GM19452 (cell line): ENCODE measurements around the gene SLC45A2.
"Not testable (repeated sequence)": the region's sequence is repeated elsewhere in the genome, so short reads cannot be mapped to it uniquely, and the experiment has no call there.

Source experiments
- ATAC-seq: cut with Tn5 transposase; IDR thresholded peaks from one replicate; pipeline ENCODE4 v1.9.1; 2021; ENCODE audit not compliant: unreplicated experiment

Gene SLC45A2

DNA sequence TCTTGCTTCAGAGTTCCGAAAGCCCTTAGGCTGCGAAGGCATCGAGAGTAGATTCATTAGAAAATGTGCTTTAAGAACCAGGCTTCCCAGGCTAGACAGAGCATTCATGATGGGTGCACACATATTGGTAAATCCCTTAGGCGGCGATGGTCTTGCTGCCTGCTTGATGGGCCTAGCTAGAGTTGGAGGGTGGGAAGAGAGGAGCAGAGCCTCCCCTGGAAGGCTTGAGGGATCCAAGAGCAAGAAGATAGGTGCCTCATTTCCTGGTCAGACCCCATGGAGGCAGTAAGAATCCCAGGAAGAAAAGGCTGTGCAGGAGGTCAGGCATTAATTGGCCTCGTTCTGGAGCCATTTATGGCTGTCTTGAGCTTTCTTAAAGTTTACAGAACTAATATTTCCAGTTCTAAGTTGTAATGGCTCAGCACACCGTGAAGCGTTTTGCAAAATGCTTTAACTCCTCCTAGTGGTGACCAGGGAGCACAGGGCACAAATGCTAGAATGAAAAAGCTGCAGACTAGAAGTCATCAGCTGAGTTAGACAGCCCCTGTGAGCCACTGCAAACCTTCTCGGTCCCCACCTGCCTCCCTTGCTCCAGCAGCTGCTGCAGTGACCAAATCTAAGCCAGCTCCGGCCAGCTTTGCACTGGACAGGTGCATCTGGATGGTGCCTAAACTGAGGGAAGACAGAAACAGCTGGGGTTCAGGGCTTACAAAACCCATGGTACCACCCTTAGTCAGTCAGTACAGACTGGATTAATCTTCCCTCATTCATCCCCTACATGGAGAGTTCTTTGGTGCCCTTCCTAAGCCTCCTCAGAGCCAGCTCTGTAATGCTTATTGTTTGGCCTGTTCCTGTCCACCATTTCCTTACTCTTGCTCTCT lies 14.7 kb downstream of the SLC45A2 start:
- peak; percentile 58 for ATAC-seq

DNA sequence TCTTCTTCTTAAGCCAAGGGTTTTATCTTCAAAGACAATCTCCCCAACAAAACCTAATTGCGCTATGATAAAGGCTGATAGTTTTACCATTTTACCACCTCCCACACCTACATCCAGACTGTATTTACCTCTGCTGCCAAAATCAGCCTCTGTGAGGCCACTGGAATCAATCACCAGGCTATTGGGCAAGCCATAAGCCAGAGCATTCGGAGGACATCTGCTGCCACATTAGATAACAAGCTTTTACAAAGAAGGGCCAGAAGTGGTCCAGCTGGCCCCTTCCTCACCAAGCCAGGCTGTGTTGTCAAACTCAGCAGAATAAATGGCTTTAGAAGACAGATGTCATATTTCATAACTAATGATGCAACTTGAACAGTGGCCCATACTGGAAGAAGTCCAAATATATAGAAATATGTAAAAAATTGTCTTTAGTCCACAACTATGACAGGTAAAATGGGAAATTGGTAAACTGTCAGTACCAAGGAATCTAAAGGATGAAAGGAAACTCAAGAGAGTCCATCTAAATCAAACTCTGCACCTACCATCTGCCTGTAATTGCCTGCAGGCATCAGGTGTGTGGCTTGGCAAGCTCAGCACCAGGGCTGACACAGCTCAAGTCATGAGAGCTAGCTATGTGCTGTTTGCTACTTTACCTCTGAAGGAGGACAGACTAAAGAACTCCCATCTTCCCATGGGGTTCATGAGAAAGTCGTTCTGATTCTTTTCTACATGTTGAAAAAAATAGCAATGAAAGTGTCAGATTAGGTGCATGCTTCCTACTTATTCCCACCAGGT lies 16.1 kb downstream of the SLC45A2 start:
- ATAC-seq = no peak

DNA sequence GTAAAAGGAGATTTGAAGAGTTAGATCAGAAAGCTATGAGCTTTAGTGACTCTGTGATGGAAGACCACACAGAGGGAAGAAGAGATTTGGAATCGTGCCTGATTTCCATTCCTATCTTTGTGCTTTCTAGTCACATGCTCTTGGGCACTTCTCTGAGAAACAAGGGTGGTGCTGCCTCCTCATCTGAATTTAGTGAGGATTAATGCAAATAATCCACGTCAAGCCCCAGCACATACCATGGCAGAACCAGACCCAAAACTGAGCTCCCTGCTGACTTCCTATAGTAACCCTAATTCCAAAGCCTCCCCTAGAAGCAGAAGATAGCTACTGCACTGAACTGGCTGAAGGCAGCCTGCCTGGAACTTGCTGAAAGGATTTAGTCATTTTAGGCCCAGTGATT lies 17.7 kb downstream of the SLC45A2 start:
- no peak for ATAC-seq

DNA sequence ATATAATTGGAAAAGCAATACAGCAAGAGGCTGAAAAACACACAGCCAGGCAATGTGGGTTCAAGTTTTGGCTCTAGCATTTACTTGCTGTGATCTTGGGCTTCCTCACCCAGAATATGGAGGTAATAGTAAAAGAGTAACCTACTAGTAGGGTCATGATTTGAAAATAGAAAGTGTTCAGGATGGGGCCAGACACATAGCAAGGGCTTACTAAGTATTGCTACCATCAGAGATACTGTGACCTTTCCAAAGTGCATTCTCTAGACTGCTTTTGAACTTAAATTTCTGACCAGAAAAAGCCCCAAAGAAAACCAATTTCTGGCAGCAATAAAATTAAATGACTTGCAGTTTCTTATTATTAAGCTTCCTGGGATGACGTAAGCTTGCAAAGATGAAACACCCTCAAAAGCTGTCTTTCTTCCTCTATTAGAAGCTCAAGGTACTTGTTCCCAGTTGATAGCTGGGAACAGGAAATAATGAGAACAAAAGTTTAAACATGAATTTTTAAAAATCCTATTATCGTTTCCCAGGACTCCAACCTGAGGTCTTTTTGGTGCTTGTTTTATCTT lies 20.3 kb downstream of the SLC45A2 start:
- no peak for ATAC-seq

DNA sequence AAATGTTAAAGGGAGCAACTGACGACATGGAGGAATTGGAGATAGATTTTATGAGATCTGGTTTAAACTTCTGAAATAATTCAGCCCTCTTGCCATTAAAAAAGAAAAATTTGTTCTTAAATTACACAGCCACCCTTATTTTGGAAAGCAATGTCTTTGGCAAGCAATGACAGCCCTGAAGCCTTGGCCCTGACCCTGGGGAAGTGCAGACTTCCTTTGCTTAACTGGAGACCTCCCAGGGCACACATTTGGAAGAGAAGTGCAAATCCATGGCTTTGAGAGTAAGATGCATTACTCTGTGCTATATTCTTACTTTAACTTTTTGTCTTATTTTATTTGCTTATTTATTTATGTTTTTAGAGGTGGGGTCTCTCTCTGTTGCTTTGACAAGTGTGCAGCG lies 26.3 kb downstream of the SLC45A2 start:
- ATAC-seq = no peak

DNA sequence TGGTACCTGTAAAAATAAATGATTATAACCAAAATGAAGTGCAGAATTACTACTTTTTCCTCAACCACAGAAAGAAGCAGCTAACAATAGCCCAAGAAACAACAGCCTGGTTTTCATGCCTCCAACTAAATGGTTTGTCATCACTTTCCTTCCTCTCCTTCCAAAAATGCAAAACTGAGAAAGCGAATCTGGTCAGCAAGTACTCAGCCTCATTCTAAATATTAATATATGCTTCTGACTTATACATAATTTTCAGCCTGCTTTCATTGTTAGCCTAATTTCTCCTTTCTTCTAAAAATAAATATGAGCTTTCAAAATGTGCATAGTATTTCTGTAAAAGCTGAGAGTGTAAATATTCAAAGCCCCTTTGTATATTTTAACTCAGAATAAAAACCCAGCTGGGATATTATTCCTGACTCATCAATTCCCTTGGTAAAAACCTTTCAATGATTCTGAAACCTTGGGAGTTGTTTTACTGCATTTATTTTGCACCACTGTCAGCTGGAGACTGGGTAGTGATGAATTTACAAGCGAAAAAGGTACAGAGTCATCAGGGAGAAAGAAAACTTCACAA lies 26.8 kb downstream of the SLC45A2 start:
- ATAC-seq = no peak

DNA sequence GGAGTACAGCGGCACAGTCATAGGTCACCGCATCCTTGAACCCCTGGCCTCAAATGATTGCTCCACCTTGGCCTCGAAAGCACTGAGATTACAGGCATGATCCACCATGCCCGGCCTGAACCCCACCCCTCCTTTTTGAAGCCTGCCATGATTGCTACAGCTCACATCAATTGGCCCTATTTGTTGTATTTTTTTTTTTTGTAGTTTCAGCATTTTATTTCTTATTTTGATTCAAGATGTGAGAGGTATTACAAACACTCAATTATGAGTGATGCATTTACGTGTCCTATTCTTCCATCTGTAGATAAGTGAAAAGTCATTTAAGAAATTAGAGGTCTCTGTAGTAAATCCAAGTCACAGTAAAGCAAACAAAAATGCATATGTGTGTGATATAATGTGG lies 32.3 kb downstream of the SLC45A2 start:
- ATAC-seq = not testable (repeated sequence)

DNA sequence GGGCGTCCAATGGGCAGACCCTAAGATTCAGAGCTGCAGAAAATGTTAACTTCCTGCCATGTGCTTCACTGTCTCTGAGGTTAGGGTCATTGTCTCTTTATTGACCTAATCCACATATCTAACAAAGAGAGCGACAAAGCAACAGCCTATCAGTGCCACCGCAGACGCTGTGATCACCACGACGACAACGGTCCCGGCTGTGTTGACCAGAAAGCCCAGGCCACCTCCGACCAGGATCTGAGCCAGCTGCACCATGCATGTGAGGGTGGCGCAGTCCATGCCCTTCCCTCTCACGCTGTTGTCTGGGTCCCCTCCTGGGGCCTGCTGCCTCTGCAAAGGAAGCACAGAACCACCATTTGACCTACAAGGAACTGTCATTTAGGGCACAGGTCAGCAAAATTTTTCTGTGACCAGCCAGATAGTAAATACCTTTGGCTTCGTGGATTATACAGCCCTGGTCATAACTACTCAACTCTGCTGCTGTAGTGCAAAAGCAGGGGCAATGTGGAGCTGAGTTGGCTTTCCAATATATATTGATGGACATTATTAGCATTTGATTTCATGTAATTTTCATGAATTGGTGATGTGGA lies 39.9 kb downstream of the SLC45A2 start:
- ATAC-seq = no peak

DNA sequence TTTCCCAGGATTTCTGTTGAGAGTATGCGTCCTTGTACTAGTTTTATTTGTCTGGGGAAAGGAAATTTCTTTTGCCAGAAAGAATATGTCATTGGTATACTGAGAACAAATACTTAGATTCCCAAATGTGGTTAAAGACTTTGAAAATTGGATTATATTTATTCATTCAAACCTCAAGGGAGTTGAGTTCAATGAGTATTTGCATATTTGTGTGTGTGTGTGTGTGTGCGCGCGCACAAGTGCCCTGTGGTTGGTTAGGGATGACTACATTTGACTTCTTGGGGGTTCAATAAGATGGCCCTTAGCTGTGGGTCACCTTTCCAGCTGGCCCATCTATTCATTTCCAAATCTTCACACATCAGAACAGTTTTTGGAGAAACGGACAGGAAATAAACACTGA lies 43.4 kb downstream of the SLC45A2 start:
- no peak for ATAC-seq

DNA sequence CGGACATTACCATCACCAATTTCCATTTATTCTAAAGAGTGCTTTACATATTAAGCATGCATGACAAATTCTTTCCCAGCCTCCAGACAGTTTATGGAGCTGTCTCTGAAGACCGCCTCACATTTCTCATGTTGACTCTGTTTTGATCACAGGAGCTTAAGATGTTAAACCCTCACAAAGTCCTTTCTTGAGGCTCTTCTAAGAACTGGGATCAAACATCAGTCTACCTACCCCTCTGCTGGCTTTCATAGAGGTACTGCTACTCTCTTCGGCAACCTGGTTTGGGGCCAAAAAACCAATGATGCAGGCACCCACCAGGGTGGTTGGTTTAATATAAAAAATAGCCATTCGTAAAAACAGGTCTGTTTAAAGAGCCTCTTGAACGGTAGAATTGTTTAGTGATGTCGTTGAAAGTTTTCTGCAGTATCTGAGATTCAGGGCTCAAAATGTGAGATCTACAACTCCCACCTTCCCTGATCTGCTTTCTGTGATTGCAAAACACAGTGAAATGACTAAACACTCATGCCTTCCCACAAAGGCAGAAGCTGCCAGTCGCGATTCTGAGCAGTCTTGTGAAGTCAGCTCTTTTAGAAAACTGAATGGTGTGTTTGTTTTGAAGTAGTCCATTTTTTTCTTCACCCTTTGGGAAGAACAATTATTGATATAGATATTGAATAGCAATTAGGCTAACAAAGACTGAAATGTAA lies 44.8 kb downstream of the SLC45A2 start:
- ATAC-seq = no peak

DNA sequence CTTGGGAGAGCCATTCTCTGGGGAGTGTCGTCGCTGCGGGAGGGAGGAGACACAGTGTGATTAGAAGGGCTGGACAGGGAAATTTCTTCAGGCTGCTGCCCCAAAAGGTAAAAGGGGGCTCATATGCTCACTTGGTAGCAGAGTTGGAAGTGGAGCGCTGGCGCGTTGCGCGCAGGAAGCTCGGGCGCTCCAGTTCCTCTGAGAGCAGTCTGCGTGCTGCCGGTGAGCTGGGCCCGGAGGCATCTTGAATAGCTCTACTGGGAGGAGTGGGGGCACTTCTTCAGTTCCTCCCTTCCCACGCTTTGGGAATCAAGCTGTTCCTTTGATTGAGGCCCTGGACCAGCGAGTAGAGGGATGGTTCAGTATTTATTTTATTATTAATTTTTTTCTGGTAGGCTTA lies 45.6 kb downstream of the SLC45A2 start:
- no peak for ATAC-seq

DNA sequence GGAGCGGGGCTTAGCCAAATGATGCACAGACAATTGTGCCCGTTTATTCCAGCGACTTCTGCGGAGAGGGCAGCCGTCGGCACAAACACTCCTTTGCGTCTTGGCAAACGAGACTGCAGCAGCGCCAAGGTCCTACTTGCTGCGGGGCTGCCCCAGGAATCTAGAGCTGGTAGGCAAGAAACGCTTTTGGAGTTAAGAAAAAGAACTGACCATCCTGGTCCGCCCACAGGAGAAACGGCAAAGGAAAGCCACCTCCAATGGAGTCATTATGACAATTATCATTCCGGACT lies 46.0 kb downstream of the SLC45A2 start:
- no peak for ATAC-seq

DNA sequence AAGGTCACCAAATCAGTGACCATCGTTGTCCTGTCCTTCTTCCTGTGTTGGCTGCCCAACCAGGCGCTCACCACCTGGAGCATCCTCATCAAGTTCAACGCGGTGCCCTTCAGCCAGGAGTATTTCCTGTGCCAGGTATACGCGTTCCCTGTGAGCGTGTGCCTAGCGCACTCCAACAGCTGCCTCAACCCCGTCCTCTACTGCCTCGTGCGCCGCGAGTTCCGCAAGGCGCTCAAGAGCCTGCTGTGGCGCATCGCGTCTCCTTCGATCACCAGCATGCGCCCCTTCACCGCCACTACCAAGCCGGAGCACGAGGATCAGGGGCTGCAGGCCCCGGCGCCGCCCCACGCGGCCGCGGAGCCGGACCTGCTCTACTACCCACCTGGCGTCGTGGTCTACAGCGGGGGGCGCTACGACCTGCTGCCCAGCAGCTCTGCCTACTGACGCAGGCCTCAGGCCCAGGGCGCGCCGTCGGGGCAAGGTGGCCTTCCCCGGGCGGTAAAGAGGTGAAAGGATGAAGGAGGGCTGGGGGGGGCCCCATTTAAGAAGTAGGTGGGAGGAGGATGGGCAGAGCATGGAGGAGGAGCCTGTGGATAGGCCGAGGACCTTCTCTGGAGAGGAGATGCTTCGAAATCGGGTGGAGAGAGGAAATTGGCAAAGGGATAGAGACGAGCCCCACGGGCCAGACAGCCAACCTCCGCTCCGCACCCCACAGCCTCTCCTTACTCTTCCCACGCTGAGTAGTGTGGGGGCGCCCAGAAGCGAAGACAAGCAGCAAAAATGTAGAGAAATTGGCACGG lies 46.6 kb downstream of the SLC45A2 start:
- no peak for ATAC-seq

DNA sequence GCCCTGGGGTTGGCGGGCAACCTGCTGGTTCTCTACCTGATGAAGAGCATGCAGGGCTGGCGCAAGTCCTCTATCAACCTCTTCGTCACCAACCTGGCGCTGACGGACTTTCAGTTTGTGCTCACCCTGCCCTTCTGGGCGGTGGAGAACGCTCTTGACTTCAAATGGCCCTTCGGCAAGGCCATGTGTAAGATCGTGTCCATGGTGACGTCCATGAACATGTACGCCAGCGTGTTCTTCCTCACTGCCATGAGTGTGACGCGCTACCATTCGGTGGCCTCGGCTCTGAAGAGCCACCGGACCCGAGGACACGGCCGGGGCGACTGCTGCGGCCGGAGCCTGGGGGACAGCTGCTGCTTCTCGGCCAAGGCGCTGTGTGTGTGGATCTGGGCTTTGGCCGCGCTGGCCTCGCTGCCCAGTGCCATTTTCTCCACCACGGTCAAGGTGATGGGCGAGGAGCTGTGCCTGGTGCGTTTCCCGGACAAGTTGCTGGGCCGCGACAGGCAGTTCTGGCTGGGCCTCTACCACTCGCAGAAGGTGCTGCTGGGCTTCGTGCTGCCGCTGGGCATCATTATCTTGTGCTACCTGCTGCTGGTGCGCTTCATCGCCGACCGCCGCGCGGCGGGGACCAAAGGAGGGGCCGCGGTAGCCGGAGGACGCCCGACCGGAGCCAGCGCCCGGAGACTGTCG lies 47.3 kb downstream of the SLC45A2 start:
- ATAC-seq = no peak

DNA sequence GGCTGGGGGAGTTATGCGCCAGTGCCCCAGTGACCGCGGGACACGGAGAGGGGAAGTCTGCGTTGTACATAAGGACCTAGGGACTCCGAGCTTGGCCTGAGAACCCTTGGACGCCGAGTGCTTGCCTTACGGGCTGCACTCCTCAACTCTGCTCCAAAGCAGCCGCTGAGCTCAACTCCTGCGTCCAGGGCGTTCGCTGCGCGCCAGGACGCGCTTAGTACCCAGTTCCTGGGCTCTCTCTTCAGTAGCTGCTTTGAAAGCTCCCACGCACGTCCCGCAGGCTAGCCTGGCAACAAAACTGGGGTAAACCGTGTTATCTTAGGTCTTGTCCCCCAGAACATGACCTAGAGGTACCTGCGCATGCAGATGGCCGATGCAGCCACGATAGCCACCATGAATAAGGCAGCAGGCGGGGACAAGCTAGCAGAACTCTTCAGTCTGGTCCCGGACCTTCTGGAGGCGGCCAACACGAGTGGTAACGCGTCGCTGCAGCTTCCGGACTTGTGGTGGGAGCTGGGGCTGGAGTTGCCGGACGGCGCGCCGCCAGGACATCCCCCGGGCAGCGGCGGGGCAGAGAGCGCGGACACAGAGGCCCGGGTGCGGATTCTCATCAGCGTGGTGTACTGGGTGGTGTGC lies 48.0 kb downstream of the SLC45A2 start, which contains the start of gene RXFP3:
RXFP3 (plus strand) TSS at position 6 of the 636 bp plus-strand sequence; CDS start at position 361, 355 bp downstream.
- no peak for ATAC-seq

DNA sequence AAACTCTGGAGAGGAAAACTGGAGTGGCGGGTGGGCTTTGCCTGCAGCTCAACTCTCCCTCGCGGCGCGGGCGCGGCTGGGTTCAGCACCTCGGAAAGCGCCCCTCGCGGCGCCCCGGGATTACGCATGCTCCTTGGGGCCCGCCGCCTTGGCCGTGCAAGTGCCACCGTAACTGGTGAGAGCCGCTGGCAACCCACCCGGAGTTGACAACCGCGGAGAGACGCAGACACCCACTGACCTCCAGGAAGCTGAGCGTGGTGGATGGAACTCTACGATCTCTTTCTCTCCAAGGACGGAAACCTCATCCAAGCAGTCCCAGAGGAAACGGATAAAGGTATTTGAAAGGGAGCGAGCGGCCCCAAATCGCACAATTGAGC lies 48.5 kb downstream of the SLC45A2 start:
- ATAC-seq = no peak

DNA sequence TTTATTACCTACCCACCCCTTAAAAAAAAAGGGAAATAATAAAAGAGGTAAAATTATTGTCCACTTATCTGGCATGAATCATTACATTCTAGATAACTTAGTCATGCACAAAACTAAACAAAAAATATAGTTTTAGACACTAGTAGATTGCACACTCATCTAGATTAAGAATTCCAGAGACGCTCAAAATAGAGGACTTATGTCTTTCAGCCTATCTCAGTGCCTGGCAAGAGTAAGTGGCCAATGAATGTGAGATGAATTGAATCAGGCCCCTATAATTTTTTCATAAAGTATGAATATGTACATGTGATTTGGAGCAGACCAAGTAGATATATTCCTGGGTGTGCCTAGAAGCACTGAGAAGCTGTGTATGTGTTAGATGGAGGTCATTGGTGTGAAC lies 50.3 kb downstream of the SLC45A2 start:
- peak; percentile 38 for ATAC-seq

DNA sequence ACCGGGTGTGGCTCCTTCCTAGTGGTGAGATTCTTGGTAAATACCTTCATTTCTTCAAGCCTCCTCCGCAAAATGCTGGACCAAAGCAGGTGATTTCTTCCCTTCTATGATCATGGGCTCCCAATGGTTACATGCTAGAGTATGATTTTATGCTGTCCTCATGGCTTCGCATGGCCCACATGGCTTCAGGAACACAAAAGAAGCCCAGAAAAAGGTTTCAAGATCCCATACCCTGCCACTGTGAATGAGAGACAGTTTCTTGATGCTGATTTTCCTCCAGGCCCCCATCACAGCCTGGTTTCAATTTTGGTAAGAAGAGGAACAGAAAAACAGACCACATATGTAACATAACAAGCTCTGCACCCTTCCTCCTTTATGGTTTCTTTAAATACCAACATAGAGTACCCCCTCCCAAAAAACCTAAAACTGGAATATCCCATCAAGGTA lies 50.7 kb downstream of the SLC45A2 start:
- peak; percentile 80 for ATAC-seq

DNA sequence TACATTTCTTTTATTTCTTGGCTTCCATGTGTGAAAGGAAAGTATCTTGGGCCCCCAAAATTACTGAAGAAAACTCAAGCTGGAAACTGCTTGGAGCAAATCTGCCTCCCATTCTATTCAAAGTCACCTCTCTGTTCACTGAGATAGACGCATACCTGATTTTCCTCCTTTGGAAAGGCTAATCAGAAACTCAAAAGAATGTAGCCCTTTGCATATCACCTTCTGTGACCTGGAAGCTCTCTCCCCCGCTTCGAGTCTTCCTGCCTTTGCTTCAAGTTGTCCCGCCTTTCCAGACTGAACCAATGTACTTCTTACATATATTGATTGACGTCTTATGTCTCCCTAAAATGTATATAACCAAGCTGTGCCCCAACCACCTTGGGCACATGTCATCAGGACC lies 53.4 kb downstream of the SLC45A2 start:
- ATAC-seq = no peak
